Measurements from ENCODE around the gene TWNK.

DNA sequence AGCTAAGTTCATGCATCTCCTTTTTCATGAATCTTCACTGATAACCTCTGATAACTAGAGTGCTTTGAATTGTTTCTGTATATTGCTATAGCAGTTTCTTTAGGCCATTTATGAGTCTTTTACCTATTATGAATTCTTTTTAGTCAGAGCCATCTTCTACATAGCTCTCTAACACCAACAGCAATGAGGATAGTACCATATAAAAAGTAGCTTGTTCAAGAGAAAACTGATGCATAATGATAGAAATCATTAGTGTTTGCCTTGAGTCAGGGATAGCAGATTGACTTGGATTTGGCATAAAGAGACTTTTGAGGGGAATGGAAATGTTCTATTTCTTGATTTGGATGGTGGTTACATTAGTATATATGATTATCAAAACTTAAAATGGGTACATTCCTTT is 43.8 kb upstream of the TWNK start:
- TF ChIP-seq POLR2A (IDR thresholded peaks at IDR 0.05; ENCODE audit: low read depth, low read length) (no peak), POLR2AphosphoS5 (IDR thresholded peaks at IDR 0.05; ENCODE audit: low read depth, low read length) (no peak), TAF1 (IDR thresholded peaks at IDR 0.05; ENCODE audit: borderline replicate concordance, low read depth, low read length) (no peak)

All from GM12892 (cell line).